SK-N-SH treated with all-trans-retinoic acid at 6 μM for 48 hours (cell line): ENCODE results near the gene WSCD2.

ENCODE experiments used
- ATAC-seq: fragments of 200-7000 bp; cut with Tn5 transposase; 3 replicates; pipeline ENCODE4 v1.9.1; 2020; ENCODE audit warnings: mild to moderate bottlenecking, moderate library complexity
- ARNTL ChIP-seq: fragments of 450-650 bp; formaldehyde crosslinking; IDR thresholded peaks from 2 replicates; pipeline ENCODE4 v1.5.0; 2020; ENCODE audit warnings: low read depth, mild to moderate bottlenecking, moderate library complexity, borderline replicate concordance
- CSDC2 ChIP-seq: fragments of 250-450 bp; sonication (Bioruptor Pico); IDR thresholded peaks from 2 replicates; pipeline ENCODE4 v1.5.0; 2020; ENCODE audit warnings: mild to moderate bottlenecking, moderate library complexity
- ESRRG ChIP-seq: fragments of 250-450 bp; sonication (Bioruptor Pico); IDR thresholded peaks from 2 replicates; pipeline ENCODE4 v1.6.1; 2021; ENCODE audit warnings: mild to moderate bottlenecking
- ISL1 ChIP-seq: fragments of 250-450 bp; sonication (Bioruptor Pico); IDR thresholded peaks from 2 replicates; pipeline ENCODE4 v2.1.2; 2022; ENCODE audit warnings: mild to moderate bottlenecking, moderate library complexity
- OSR1 ChIP-seq: fragments of 250-450 bp; sonication (Bioruptor Pico); IDR thresholded peaks from 2 replicates; pipeline ENCODE4 v1.8.0; 2022; ENCODE audit warnings: moderate library complexity, mild to moderate bottlenecking, inconsistent platforms
- PPARA ChIP-seq: fragments of 250-450 bp; sonication (Bioruptor Pico); IDR thresholded peaks from 2 replicates; pipeline ENCODE4 v1.5.0; 2020; ENCODE audit warnings: mild to moderate bottlenecking, borderline replicate concordance
- RARB ChIP-seq: fragments of 250-450 bp; sonication (Bioruptor Pico); IDR thresholded peaks from 2 replicates; pipeline ENCODE4 v1.8.0; 2021; ENCODE audit warnings: mild to moderate bottlenecking, moderate library complexity
- SNAI2 ChIP-seq: fragments of 250-450 bp; sonication (Bioruptor Pico); IDR thresholded peaks from 2 replicates; pipeline ENCODE4 v1.5.0; 2020; ENCODE audit warnings: mild to moderate bottlenecking, moderate library complexity
- TCF4 ChIP-seq: fragments of 250-450 bp; sonication (Bioruptor Pico); IDR thresholded peaks from 2 replicates; pipeline ENCODE4 v1.8.0; 2021; ENCODE audit warnings: mild to moderate bottlenecking, moderate library complexity, borderline replicate concordance
- TOX ChIP-seq: fragments of 250-450 bp; sonication (Bioruptor Pico); IDR thresholded peaks from 2 replicates; pipeline ENCODE4 v1.8.0; 2021; ENCODE audit warnings: mild to moderate bottlenecking, moderate library complexity, borderline replicate concordance
- ZC3H10 ChIP-seq: fragments of 250-450 bp; sonication (Bioruptor Pico); IDR thresholded peaks from 2 replicates; pipeline ENCODE4 v1.5.1; 2021; ENCODE audit warnings: mild to moderate bottlenecking, moderate library complexity
- ZFP3 ChIP-seq: fragments of 250-450 bp; sonication (Bioruptor Pico); IDR thresholded peaks from 2 replicates; pipeline ENCODE4 v1.5.0; 2020; ENCODE audit warnings: mild to moderate bottlenecking, moderate library complexity
- ZFP30 ChIP-seq: fragments of 450-650 bp; formaldehyde crosslinking; IDR thresholded peaks from 2 replicates; pipeline ENCODE4 v1.5.0; 2022; ENCODE audit warnings: mild to moderate bottlenecking, moderate library complexity
- ZNF565 ChIP-seq: fragments of 450-650 bp; formaldehyde crosslinking; conservative IDR thresholded peaks from 2 replicates; pipeline ENCODE4 v1.5.0; 2020; ENCODE audit warnings: low read depth, mild to moderate bottlenecking, moderate library complexity
- ZNF70 ChIP-seq: fragments of 450-650 bp; formaldehyde crosslinking; IDR thresholded peaks from 2 replicates; pipeline ENCODE4 v1.5.0; 2020; ENCODE audit warnings: mild to moderate bottlenecking, moderate library complexity
- ZNF8 ChIP-seq: fragments of 450-650 bp; formaldehyde crosslinking; IDR thresholded peaks from 2 replicates; pipeline ENCODE4 v1.5.0; 2020; ENCODE audit warnings: mild to moderate bottlenecking, moderate library complexity
- TF ChIP-seq, protein P1 (sequence below): fragments of 250-450 bp; sonication (Bioruptor Pico); IDR thresholded peaks from 2 replicates; pipeline ENCODE4 v1.5.0; 2020; ENCODE audit warnings: mild to moderate bottlenecking, moderate library complexity
- TF ChIP-seq, protein P2 (sequence below): fragments of 250-450 bp; sonication (Bioruptor Pico); IDR thresholded peaks from 2 replicates; pipeline ENCODE4 v1.5.1; 2021; ENCODE audit warnings: mild to moderate bottlenecking, moderate library complexity
- TF ChIP-seq, protein P3 (sequence below): fragments of 250-450 bp; sonication (Bioruptor Pico); IDR thresholded peaks from 2 replicates; pipeline ENCODE4 v1.8.0; 2020; ENCODE audit warnings: mild to moderate bottlenecking, moderate library complexity, borderline replicate concordance
- TF ChIP-seq, protein P4 (sequence below): fragments of 250-450 bp; sonication (Bioruptor Pico); IDR thresholded peaks from 2 replicates; pipeline ENCODE4 v1.8.0; 2021; ENCODE audit warnings: low read depth, mild to moderate bottlenecking, moderate library complexity, borderline replicate concordance

WSCD2 gene

DNA sequence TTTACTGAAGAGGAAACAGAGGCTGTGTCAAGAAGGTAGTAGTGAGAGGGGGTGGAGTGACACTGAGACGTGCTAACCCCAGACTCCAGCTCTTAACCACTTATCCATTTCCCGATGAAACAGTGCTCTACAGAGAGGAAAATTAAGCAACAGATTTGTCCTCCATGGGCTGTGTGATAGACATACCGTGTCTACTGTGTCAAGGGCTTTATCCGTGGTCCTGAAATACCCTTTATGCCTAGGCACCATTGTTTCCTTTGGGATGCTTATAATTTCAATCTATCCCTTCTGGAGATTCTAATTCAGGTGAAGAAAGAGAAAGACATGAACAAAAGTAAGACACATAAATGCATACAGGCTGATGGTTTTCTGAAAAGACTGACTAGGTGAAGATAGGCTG, 138.4 kb downstream of the WSCD2 start:
- ATAC-seq: no peak
- TF ChIP-seq, protein P1, sequence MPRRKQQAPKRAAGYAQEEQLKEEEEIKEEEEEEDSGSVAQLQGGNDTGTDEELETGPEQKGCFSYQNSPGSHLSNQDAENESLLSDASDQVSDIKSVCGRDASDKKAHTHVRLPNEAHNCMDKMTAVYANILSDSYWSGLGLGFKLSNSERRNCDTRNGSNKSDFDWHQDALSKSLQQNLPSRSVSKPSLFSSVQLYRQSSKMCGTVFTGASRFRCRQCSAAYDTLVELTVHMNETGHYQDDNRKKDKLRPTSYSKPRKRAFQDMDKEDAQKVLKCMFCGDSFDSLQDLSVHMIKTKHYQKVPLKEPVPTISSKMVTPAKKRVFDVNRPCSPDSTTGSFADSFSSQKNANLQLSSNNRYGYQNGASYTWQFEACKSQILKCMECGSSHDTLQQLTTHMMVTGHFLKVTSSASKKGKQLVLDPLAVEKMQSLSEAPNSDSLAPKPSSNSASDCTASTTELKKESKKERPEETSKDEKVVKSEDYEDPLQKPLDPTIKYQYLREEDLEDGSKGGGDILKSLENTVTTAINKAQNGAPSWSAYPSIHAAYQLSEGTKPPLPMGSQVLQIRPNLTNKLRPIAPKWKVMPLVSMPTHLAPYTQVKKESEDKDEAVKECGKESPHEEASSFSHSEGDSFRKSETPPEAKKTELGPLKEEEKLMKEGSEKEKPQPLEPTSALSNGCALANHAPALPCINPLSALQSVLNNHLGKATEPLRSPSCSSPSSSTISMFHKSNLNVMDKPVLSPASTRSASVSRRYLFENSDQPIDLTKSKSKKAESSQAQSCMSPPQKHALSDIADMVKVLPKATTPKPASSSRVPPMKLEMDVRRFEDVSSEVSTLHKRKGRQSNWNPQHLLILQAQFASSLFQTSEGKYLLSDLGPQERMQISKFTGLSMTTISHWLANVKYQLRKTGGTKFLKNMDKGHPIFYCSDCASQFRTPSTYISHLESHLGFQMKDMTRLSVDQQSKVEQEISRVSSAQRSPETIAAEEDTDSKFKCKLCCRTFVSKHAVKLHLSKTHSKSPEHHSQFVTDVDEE: no peak
- TF ChIP-seq ZFP30: no peak
- no peak for TF ChIP-seq OSR1
- TF ChIP-seq, protein P2, sequence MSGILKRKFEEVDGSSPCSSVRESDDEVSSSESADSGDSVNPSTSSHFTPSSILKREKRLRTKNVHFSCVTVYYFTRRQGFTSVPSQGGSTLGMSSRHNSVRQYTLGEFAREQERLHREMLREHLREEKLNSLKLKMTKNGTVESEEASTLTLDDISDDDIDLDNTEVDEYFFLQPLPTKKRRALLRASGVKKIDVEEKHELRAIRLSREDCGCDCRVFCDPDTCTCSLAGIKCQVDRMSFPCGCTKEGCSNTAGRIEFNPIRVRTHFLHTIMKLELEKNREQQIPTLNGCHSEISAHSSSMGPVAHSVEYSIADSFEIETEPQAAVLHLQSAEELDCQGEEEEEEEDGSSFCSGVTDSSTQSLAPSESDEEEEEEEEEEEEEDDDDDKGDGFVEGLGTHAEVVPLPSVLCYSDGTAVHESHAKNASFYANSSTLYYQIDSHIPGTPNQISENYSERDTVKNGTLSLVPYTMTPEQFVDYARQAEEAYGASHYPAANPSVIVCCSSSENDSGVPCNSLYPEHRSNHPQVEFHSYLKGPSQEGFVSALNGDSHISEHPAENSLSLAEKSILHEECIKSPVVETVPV: no peak
- TF ChIP-seq, protein P3, sequence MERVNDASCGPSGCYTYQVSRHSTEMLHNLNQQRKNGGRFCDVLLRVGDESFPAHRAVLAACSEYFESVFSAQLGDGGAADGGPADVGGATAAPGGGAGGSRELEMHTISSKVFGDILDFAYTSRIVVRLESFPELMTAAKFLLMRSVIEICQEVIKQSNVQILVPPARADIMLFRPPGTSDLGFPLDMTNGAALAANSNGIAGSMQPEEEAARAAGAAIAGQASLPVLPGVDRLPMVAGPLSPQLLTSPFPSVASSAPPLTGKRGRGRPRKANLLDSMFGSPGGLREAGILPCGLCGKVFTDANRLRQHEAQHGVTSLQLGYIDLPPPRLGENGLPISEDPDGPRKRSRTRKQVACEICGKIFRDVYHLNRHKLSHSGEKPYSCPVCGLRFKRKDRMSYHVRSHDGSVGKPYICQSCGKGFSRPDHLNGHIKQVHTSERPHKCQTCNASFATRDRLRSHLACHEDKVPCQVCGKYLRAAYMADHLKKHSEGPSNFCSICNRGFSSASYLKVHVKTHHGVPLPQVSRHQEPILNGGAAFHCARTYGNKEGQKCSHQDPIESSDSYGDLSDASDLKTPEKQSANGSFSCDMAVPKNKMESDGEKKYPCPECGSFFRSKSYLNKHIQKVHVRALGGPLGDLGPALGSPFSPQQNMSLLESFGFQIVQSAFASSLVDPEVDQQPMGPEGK (CRISPR knock-in tag): no peak
- no peak for TF ChIP-seq CSDC2
- no peak for TF ChIP-seq ZNF565
- no peak for TF ChIP-seq PPARA (CRISPR knock-in tag)
- no peak for TF ChIP-seq ESRRG
- no peak for TF ChIP-seq ZFP3 (CRISPR knock-in tag)
- no peak for TF ChIP-seq ZNF8 (CRISPR knock-in tag)
- TF ChIP-seq, protein P4, sequence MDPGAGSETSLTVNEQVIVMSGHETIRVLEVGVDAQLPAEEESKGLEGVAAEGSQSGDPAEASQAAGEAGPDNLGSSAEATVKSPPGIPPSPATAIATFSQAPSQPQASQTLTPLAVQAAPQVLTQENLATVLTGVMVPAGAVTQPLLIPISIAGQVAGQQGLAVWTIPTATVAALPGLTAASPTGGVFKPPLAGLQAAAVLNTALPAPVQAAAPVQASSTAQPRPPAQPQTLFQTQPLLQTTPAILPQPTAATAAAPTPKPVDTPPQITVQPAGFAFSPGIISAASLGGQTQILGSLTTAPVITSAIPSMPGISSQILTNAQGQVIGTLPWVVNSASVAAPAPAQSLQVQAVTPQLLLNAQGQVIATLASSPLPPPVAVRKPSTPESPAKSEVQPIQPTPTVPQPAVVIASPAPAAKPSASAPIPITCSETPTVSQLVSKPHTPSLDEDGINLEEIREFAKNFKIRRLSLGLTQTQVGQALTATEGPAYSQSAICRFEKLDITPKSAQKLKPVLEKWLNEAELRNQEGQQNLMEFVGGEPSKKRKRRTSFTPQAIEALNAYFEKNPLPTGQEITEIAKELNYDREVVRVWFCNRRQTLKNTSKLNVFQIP (CRISPR knock-in tag): no peak
- TF ChIP-seq SNAI2 (CRISPR knock-in tag): no peak
- no peak for TF ChIP-seq TCF4
- no peak for TF ChIP-seq ZNF70

DNA sequence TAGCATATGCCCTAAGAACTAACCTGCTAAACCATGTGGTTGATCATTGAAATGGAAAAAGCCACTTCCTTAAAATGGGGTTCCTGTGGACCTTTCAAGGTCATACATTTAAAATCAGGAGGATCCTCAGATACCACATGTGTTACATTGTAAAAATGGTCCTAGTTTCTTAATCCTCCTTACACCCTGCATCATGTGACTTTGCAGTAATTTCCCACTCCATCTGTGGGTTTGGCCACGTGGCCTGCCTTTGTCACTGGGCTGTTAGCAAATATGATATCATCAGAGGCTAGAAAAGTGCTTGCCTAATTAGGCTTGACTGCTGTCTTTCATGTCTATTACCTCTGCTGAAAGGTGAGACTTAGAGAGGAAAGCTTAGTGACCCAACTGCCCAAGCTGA, 139.3 kb downstream of the WSCD2 start:
- TF ChIP-seq, protein P1: no peak
- TF ChIP-seq ZNF8 (CRISPR knock-in tag) (no peak), PPARA (CRISPR knock-in tag) (no peak)
- TF ChIP-seq, protein P3 (CRISPR knock-in tag): no peak
- no peak for ATAC-seq

DNA sequence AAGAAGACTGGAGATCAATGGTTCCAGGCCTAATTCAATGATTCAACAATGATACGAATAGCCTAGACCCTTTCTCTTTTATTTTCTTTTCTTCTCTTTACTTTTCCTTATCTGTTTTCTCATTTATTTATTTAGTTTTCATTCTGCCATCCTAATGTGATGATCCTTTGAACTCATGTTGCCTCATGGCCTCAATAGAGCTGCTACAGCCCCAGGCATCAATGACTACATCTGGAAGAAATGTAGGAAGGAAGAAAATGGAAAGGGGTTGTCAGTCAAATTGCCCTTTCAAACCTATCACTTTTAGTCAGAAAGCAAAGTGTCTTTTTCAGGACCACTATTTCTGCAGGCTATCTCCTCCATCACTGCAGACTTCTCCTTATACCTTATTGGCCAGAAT, 140.1 kb downstream of the WSCD2 start:
- ATAC-seq: no peak
- TF ChIP-seq OSR1 (no peak), ISL1 (CRISPR knock-in tag) (no peak), TOX (CRISPR knock-in tag) (no peak), ZC3H10 (no peak), RARB (CRISPR knock-in tag) (no peak), ZFP3 (CRISPR knock-in tag) (no peak), ZNF565 (no peak), ARNTL (CRISPR knock-in tag) (no peak)
- TF ChIP-seq, protein P2: no peak
- TF ChIP-seq, protein P3 (CRISPR knock-in tag): no peak
